ENCODE measurements around the gene NACAD.

NACAD gene

GRCh38 chr7:45031829-45032228 is 56.9 kb downstream of the NACAD start:
- Histone ChIP-seq H3K4me1 (ENCODE audit: control insufficient read depth, insufficient read depth, low read length) (peaks cover 8% of the 10 kb centered on the region), H3K36me3 (ENCODE audit: control insufficient read depth, insufficient read depth, low read length) (no peaks in the 10 kb centered on the region)

More at GRCh38 chr7:45031829-45032228, 56.9 kb downstream of the NACAD start:
- Histone ChIP-seq H3K4me3 (ENCODE audit: low read length) (no peak overlapping the region), H3K9ac (ENCODE audit: low read length) (no peak overlapping the region), H3K27me3 (ENCODE audit: control insufficient read depth, insufficient read depth, low read length) (no peaks in the 10 kb centered on the region), H3K9me3 (ENCODE audit: control insufficient read depth, low read length) (no peaks in the 10 kb centered on the region)

All from mucosa of stomach (tissue), 1 donor.